Thyroid gland (tissue), 4 donors: Measurements from ENCODE around the gene FUBP1.

Experiments
- CTCF ChIP-seq, 6 experiments: fragments of 200-600 bp in 3 of 6; fragments of 450-650 bp in 3 of 6; sonication (generic) in 3 of 6; IDR thresholded peaks; one replicate each; pipeline ENCODE4 v1.5.1; 2016 to 2019; ENCODE audit warnings: antibody characterized with exemption in 6 of 6, mild to moderate bottlenecking in 2 of 6, inconsistent platforms in 1 of 6, moderate library complexity in 1 of 6
- POLR2A ChIP-seq, 2 donors: fragments of 450-650 bp; IDR thresholded peaks; one replicate each; pipeline ENCODE4 v1.6.1; 2017; ENCODE audit warnings: antibody characterized with exemption in 2 of 2, mild to moderate bottlenecking in 2 of 2, moderate library complexity in 1 of 2

- TF ChIP-seq CTCF (IDR thresholded peaks at IDR 0.05) (no peak), POLR2A (IDR thresholded peaks at IDR 0.05) (no peak)
Measured at GRCh38 chr1:78009276-78009675, 30.4 kb upstream of the FUBP1 start.
